H1 (cell line): ENCODE results near the gene SYT2. TPM values are rescaled to one million over a fixed set of nuclear protein-coding genes. Genes with fewer than 3 reads are reported as not detected.

Experiments
- CTCF ChIA-PET: fragments of 300-600 bp; sonication (Branson Sonifier 250); formaldehyde crosslinking; loops from one replicate; lab custom pipeline; 2021; ENCODE audit not compliant: partially characterized antibody; lab: Charles Lee
- POLR2A ChIA-PET: fragments of 300-600 bp; sonication (Branson Sonifier 250); formaldehyde crosslinking; loops from one replicate; lab custom pipeline; 2021; ENCODE audit warnings: inconsistent platforms; ENCODE audit not compliant: partially characterized antibody; lab: Charles Lee
- DNase-seq, 2 experiments: peaks; one replicate each; pipeline versions ENCODE4 v3.0.0 to v3.0.0-alpha.2; 2010 to 2022; ENCODE audit warnings: low spot score in 2 of 2, low read depth in 1 of 2, mixed read lengths in 1 of 2
- FAIRE-seq: peaks from 2 replicates; lab custom pipeline; 2011; peaks lifted over from hg19 to GRCh38; lab: Jason Lieb, UNC
- H2AFZ ChIP-seq: 2 replicates; pipeline ENCODE4 v1.8.1; 2012; ENCODE audit warnings: low read length, inconsistent platforms
- H2AK5ac ChIP-seq: 2 replicates; pipeline ENCODE4 v1.6.1; 2013; ENCODE audit warnings: low read depth, low read length
- H2BK120ac ChIP-seq: replicated peaks from 2 replicates; pipeline ENCODE3; 2013; ENCODE audit warnings: low read depth, low read length, inconsistent platforms
- H2BK12ac ChIP-seq: 2 replicates; pipeline ENCODE4 v1.6.1; 2013; ENCODE audit warnings: low read depth, low read length
- H2BK15ac ChIP-seq: 2 replicates; pipeline ENCODE4 v1.6.1; 2013; ENCODE audit warnings: low read length
- H2BK20ac ChIP-seq: 2 replicates; pipeline ENCODE4 v1.6.1; 2013; ENCODE audit warnings: low read length
- H2BK5ac ChIP-seq: 2 replicates; pipeline ENCODE4 v1.6.1; 2013; ENCODE audit warnings: low read depth, low read length
- H3K14ac ChIP-seq: 2 replicates; pipeline ENCODE4 v1.6.1; 2013; ENCODE audit warnings: inconsistent platforms; ENCODE audit not compliant: insufficient read length
- H3K18ac ChIP-seq: 2 replicates; pipeline ENCODE4 v1.6.1; 2013; ENCODE audit warnings: low read length; ENCODE audit errors: extremely low read depth
- H3K23ac ChIP-seq: 2 replicates; pipeline ENCODE4 v1.6.1; 2013; ENCODE audit warnings: inconsistent platforms; ENCODE audit not compliant: insufficient read length
- H3K23me2 ChIP-seq: 2 replicates; pipeline ENCODE4 v1.6.1; 2013; ENCODE audit warnings: low read depth, low read length
- H3K27ac ChIP-seq: 2 replicates; pipeline ENCODE4 v1.6.1; 2011; ENCODE audit warnings: low read depth, low read length, inconsistent platforms
- H3K27me3 ChIP-seq, 4 experiments: replicated peaks in 1 of 4; 1 replicate in 1 of 4; 2 replicates in 3 of 4; pipeline versions ENCODE4 v1.6.1 to v1.8.1; 2011 to 2013; ENCODE audit warnings: low read length in 3 of 4, mild to moderate bottlenecking in 3 of 4, inconsistent platforms in 2 of 4, mixed read lengths in 2 of 4, moderate library complexity in 1 of 4; ENCODE audit not compliant: control insufficient read depth in 3 of 4, insufficient read depth in 3 of 4; ENCODE audit errors: extremely low read depth in 1 of 4
- H3K36me3 ChIP-seq, 4 experiments: 2 replicates each; pipeline versions ENCODE4 v1.6.1 to v1.8.1; 2011 to 2013; ENCODE audit warnings: mild to moderate bottlenecking in 4 of 4, low read length in 3 of 4, moderate library complexity in 2 of 4, control low read depth in 1 of 4, inconsistent platforms in 1 of 4; ENCODE audit not compliant: insufficient read depth in 4 of 4, control insufficient read depth in 2 of 4
- H3K4ac ChIP-seq: replicated peaks from 2 replicates; pipeline ENCODE3; 2013; ENCODE audit warnings: low read length, low read depth, mixed read lengths, inconsistent platforms; ENCODE audit not compliant: insufficient read length
- H3K4me1 ChIP-seq, 4 experiments: replicated peaks in 1 of 4; 1 replicate in 1 of 4; 2 replicates in 3 of 4; pipeline versions ENCODE4 v1.6.1 to v1.8.1; 2011 to 2013; ENCODE audit warnings: low read length in 3 of 4, inconsistent platforms in 2 of 4, mixed read lengths in 1 of 4; ENCODE audit not compliant: insufficient read depth in 4 of 4, control insufficient read depth in 3 of 4
- H3K4me2 ChIP-seq, 2 experiments: 2 replicates each; pipeline versions ENCODE4 v1.6.1 to v1.8.1; 2011 to 2013; ENCODE audit warnings: low read depth in 2 of 2, low read length in 2 of 2, control low read depth in 1 of 2, inconsistent platforms in 1 of 2, mild to moderate bottlenecking in 1 of 2; ENCODE audit not compliant: insufficient read depth in 1 of 2
- H3K4me3 ChIP-seq, 4 experiments: fragments of 200-600, 300-600 bp in 1 of 4; sonication (generic), shearing (Covaris generic), sonication (Bioruptor Twin) in 1 of 4; 2 replicates each; pipeline versions ENCODE4 v1.5.1 to v1.8.1; 2011 to 2016; ENCODE audit warnings: low read length in 4 of 4, low read depth in 3 of 4, control low read depth in 2 of 4, inconsistent platforms in 2 of 4, mild to moderate bottlenecking in 2 of 4, mixed read lengths in 1 of 4, moderate library complexity in 1 of 4; ENCODE audit not compliant: insufficient read depth in 2 of 4; ENCODE audit errors: extremely low read depth in 1 of 4
- H3K56ac ChIP-seq: replicated peaks from 2 replicates; pipeline ENCODE3; 2013; ENCODE audit warnings: low read depth, mild to moderate bottlenecking, mixed read lengths, low read length, inconsistent platforms; ENCODE audit not compliant: insufficient read length
- H3K79me1 ChIP-seq: 2 replicates; pipeline ENCODE4 v1.6.1; 2013; ENCODE audit warnings: low read depth, low read length, control low read depth
- H3K79me2 ChIP-seq, 2 experiments: 2 replicates each; pipeline versions ENCODE4 v1.6.1 to v1.8.1; 2012 to 2013; ENCODE audit warnings: low read length in 2 of 2, mild to moderate bottlenecking in 2 of 2, inconsistent platforms in 1 of 2; ENCODE audit not compliant: insufficient read depth in 2 of 2, control insufficient read depth in 1 of 2
- H3K9ac ChIP-seq, 4 experiments: replicated peaks in 1 of 4; 1 replicate in 1 of 4; 2 replicates in 3 of 4; pipeline versions ENCODE4 v1.6.1 to v1.8.1; 2011 to 2013; ENCODE audit warnings: low read depth in 3 of 4, low read length in 3 of 4, control low read depth in 2 of 4, mild to moderate bottlenecking in 2 of 4, moderate library complexity in 2 of 4, inconsistent platforms in 1 of 4; ENCODE audit errors: extremely low read depth in 1 of 4
- H3K9me3 ChIP-seq, 2 experiments: 2 replicates each; pipeline versions ENCODE4 v1.6.1 to v1.8.1; 2012 to 2013; ENCODE audit warnings: mild to moderate bottlenecking in 2 of 2, moderate library complexity in 2 of 2, control low read depth in 1 of 2, inconsistent platforms in 1 of 2, low read depth in 1 of 2, low read length in 1 of 2, mixed read lengths in 1 of 2; ENCODE audit not compliant: insufficient read depth in 2 of 2
- H4K20me1 ChIP-seq, 2 experiments: replicated peaks in 1 of 2; 2 replicates each; pipeline versions ENCODE3 to v1.8.1; 2011 to 2013; ENCODE audit warnings: inconsistent platforms in 2 of 2, low read length in 2 of 2, mild to moderate bottlenecking in 1 of 2; ENCODE audit not compliant: insufficient read depth in 2 of 2, control insufficient read depth in 1 of 2
- H4K5ac ChIP-seq: 2 replicates; pipeline ENCODE4 v1.6.1; 2013; ENCODE audit warnings: low read length, low read depth, mixed read lengths, inconsistent platforms; ENCODE audit not compliant: insufficient read length
- H4K8ac ChIP-seq: 2 replicates; pipeline ENCODE4 v1.8.0; 2013; ENCODE audit warnings: mild to moderate bottlenecking, moderate library complexity, low read length, inconsistent platforms; ENCODE audit not compliant: insufficient read depth; ENCODE audit errors: extremely low read depth
- H4K91ac ChIP-seq: replicated peaks from 2 replicates; pipeline ENCODE3; 2013; ENCODE audit warnings: low read length, mixed read lengths, inconsistent platforms; ENCODE audit not compliant: insufficient read length
- JUND ChIP-seq: IDR thresholded peaks from 2 replicates; pipeline ENCODE4 v1.6.1; 2011; ENCODE audit warnings: mild to moderate bottlenecking, improper control_type of control experiment, low read length
- KDM4A ChIP-seq: IDR thresholded peaks from one replicate; pipeline ENCODE4 v1.7.1; 2012; ENCODE audit warnings: low read depth, mild to moderate bottlenecking, moderate library complexity, low read length, inconsistent platforms; ENCODE audit not compliant: severe bottlenecking
- YY1 ChIP-seq: IDR thresholded peaks from 2 replicates; pipeline ENCODE4 v1.6.1; 2011; ENCODE audit warnings: low read depth, mild to moderate bottlenecking, low read length
- WGBS, 2 experiments: shearing (Covaris generic) in 1 of 2; methylation state at CpG; one replicate each; pipeline versions ENCODE4 v1.1.6 to v1.1.7; 2013 to 2015; ENCODE audit warnings: low lambda C conversion rate in 2 of 2, mixed read lengths in 2 of 2, inconsistent platforms in 1 of 2, low coverage in 1 of 2, missing lambda C conversion rate in 1 of 2; ENCODE audit not compliant: insufficient replicate concordance in 2 of 2, insufficient coverage in 1 of 2, insufficient read length in 1 of 2; ENCODE audit errors: extremely low coverage in 1 of 2, missing lambda C conversion rate in 1 of 2; 5-methylcytosine and 5-hydroxymethylcytosine counted together
- polyA plus RNA-seq, 7 experiments: library from polyadenylated mRNA; depleted of rRNA in 3 of 7; stranded (reverse) in 5 of 7; unstranded in 2 of 7; fragments of >200 nt in 5 of 7; fragments of 200-250 nt in 2 of 7; gene quantifications; 1 replicate in 5 of 7; 2 replicates in 1 of 7; 4 replicates in 1 of 7; pipeline versions ENCODE4 v1.2.1 to v1.2.3, GENCODE V29; 2011 to 2013; ENCODE audit warnings: missing spikeins in 2 of 7, mixed read lengths in 2 of 7
- total RNA-seq: library from RNA; stranded (reverse); fragmentation: NEBNext Ultra II Directional; extraction: Animal tissue kit (Norgen Biotek cat#: 25700); gene quantifications from 2 replicates; pipeline ENCODE4 v1.2.1, GENCODE V29; 2021

The SYT2 gene
- total and polyA plus RNA-seq, 2 of the 8 experiments (the other 6 are each of a cell fraction or from before 2014, with no cell fraction given) = 2.8 to 11.0 TPM

- FAIRE-seq (no peak), DNase-seq (no peak)
- Histone ChIP-seq H2AK5ac (no peak overlapping the region), H3K4me1 (no peaks in the 10 kb centered on the region; a peak in 1 of 7 replicates), H3K4me2 (no peak overlapping the region), H3K27me3 (no peaks in the 10 kb centered on the region), H3K4ac (no peak overlapping the region), H2BK5ac (no peak overlapping the region), H3K36me3 (no peaks in the 10 kb centered on the region), H3K18ac (no peak overlapping the region), H3K14ac (no peak overlapping the region), H3K79me1 (no peaks in the 10 kb centered on the region), H3K79me2 (no peaks in the 10 kb centered on the region), H4K5ac (no peak overlapping the region), H2AFZ (no peak overlapping the region)
- POLR2A ChIA-PET = no interaction called here
- TF ChIP-seq JUND (no peak), YY1 (no peak), KDM4A (no peak)
- TF ChIP-seq, all 59 proteins: peak for 0
- Histone ChIP-seq H4K20me1 (no peaks in the 10 kb centered on the region), H3K27ac (no peak overlapping the region), H3K23me2 (no peaks in the 10 kb centered on the region), H2BK12ac (peak overlapping the region; percentile 33; the same call in 1 of the 2 replicates), H2BK15ac (no peak overlapping the region), H4K8ac (no peak overlapping the region), H2BK20ac (no peak overlapping the region), H2BK120ac (no peak overlapping the region), H3K23ac (no peak overlapping the region), H3K9ac (no peak overlapping the region), H3K9me3 (no peaks in the 10 kb centered on the region), H4K91ac (no peak overlapping the region), H3K56ac (no peak overlapping the region), H3K4me3 (no peak overlapping the region)
- 87% methylated on average over 5 of the region's 5 CpGs; no CpG with 5 or more reads in 1 of the 2 experiments for WGBS, 2 experiments
- CTCF ChIA-PET = interaction anchor here (1.0 to 5.8 kb wide), 4 partner anchors 14 to 46 kb away, joined by 3 to 57 read pairs (median 6); no protein-coding TSS in a partner anchor
These were observed 36.7 kb downstream of the SYT2 start for GRCh38 chr1:202673531-202673930.
